Hepatocyte (in vitro differentiated cells): Measurements from ENCODE around the gene DGKA. TPM values are rescaled to one million over a fixed set of nuclear protein-coding genes. Genes with fewer than 3 reads are reported as not detected.

Source experiments
- DNase-seq: peaks from one replicate; pipeline ENCODE4 v3.0.0-alpha.2; 2016; ENCODE audit warnings: low spot score
- H2AFZ ChIP-seq: fragments of 200-600 bp; sonication (generic); 2 replicates; pipeline ENCODE4 v1.6.0; 2016; ENCODE audit warnings: antibody characterized with exemption, mild to moderate bottlenecking
- H3K27ac ChIP-seq: fragments of 200-600 bp; sonication (generic); 2 replicates; pipeline ENCODE4 v1.5.1; 2016; ENCODE audit warnings: mild to moderate bottlenecking
- H3K27me3 ChIP-seq: fragments of 200-600 bp; sonication (generic); 2 replicates; pipeline ENCODE4 v1.6.1; 2016
- H3K36me3 ChIP-seq: fragments of 200-600 bp; sonication (generic); replicated peaks from 2 replicates; pipeline ENCODE4 v1.5.1; 2016; ENCODE audit warnings: low read depth; ENCODE audit not compliant: insufficient read depth
- H3K4me1 ChIP-seq: fragments of 200-600 bp; sonication (generic); 2 replicates; pipeline ENCODE4 v1.5.1; 2016; ENCODE audit warnings: mild to moderate bottlenecking, moderate library complexity; ENCODE audit not compliant: insufficient read depth
- H3K4me2 ChIP-seq: fragments of 200-600 bp; sonication (generic); 2 replicates; pipeline ENCODE4 v1.6.0; 2016
- H3K4me3 ChIP-seq: fragments of 200-600 bp; sonication (generic); 2 replicates; pipeline ENCODE4 v1.5.1; 2016; ENCODE audit warnings: mild to moderate bottlenecking
- H3K79me2 ChIP-seq: fragments of 200-600 bp; sonication (generic); 2 replicates; pipeline ENCODE4 v1.6.0; 2017; ENCODE audit warnings: mild to moderate bottlenecking
- H3K9me2 ChIP-seq: fragments of 200-600 bp; sonication (generic); replicated peaks from 2 replicates; pipeline ENCODE4 v1.6.0; 2017; ENCODE audit warnings: mild to moderate bottlenecking; ENCODE audit not compliant: insufficient read depth
- H3K9me3 ChIP-seq: fragments of 200-600 bp; sonication (generic); 2 replicates; pipeline ENCODE4 v1.5.1; 2016; ENCODE audit warnings: low read depth, mild to moderate bottlenecking
- H4K20me1 ChIP-seq: fragments of 200-600 bp; sonication (generic); 2 replicates; pipeline ENCODE4 v1.6.0; 2016; ENCODE audit warnings: mild to moderate bottlenecking; ENCODE audit not compliant: insufficient read depth, poor library complexity, severe bottlenecking
- CTCF ChIP-seq: fragments of 200-600 bp; sonication (generic); IDR thresholded peaks from 2 replicates; pipeline ENCODE4 v1.5.1; 2016; ENCODE audit warnings: antibody characterized with exemption, mild to moderate bottlenecking; ENCODE audit not compliant: poor library complexity
- EZH2 ChIP-seq: fragments of 200-600 bp; sonication (generic); IDR thresholded peaks from 2 replicates; pipeline ENCODE4 v1.6.1; 2016; ENCODE audit warnings: antibody characterized with exemption, mild to moderate bottlenecking, borderline replicate concordance
- EZH2phosphoT487 ChIP-seq: fragments of 200-600 bp; sonication (generic); IDR thresholded peaks from one replicate; pipeline ENCODE4 v1.6.1; 2018; ENCODE audit warnings: antibody characterized with exemption, mild to moderate bottlenecking, low read depth, moderate library complexity; ENCODE audit not compliant: unreplicated experiment, severe bottlenecking
- WGBS: methylation state at CpG from one replicate; pipeline ENCODE4 v1.1.6; 2016; ENCODE audit warnings: low lambda C conversion rate; ENCODE audit errors: missing lambda C conversion rate; 5-methylcytosine and 5-hydroxymethylcytosine counted together
- polyA plus RNA-seq: library from polyadenylated mRNA; unstranded; fragments of >200 nt; fragmentation: Nextera tagmentation; extraction: Ambion mirVana; gene quantifications from 2 replicates; pipeline ENCODE4 v1.2.1, GENCODE V29; 2016
- total RNA-seq: library from RNA; depleted of rRNA; stranded (reverse); fragments of >200 nt; gene quantifications from 2 replicates; pipeline ENCODE4 v1.2.3, GENCODE V29; 2014

DGKA gene
- total and polyA plus RNA-seq, 2 experiments from 2014 or later: 25.3 to 25.9 TPM

- no peaks in the 10 kb centered on the region for H3K9me3 ChIP-seq
- no peaks in the 10 kb centered on the region for H3K79me2 ChIP-seq
- no peak overlapping the region for H3K4me3 ChIP-seq
- TF ChIP-seq EZH2phosphoT487 (no peak), CTCF (peak; percentile 39)
- H4K20me1 ChIP-seq: no peaks in the 10 kb centered on the region
- H2AFZ ChIP-seq: no peak overlapping the region
- peak overlapping the region; percentile 38 for H3K27ac ChIP-seq
- H3K4me2 ChIP-seq: peak overlapping the region; percentile 12
- H3K4me1 ChIP-seq: peaks cover 18% of the 10 kb centered on the region
- no peaks in the 10 kb centered on the region for H3K27me3 ChIP-seq
- WGBS: 81% methylated on average over 6 of the region's 6 CpGs
- H3K9me2 ChIP-seq: no peaks in the 10 kb centered on the region
- H3K36me3 ChIP-seq: no peaks in the 10 kb centered on the region
- DNase-seq: peak; percentile 84
Measured at GRCh38 chr12:55955800-55956508, 25.0 kb downstream of the DGKA start.

- DNase-seq: no peak
- no peak overlapping the region for H2AFZ ChIP-seq
- H3K4me3 ChIP-seq: no peak overlapping the region
- WGBS: 95% methylated on average over 5 of the region's 5 CpGs
- TF ChIP-seq EZH2phosphoT487 (no peak), CTCF (no peak), EZH2 (no peak)
- no peaks in the 10 kb centered on the region for H4K20me1 ChIP-seq
- H3K9me2 ChIP-seq: no peaks in the 10 kb centered on the region
- no peak overlapping the region for H3K4me2 ChIP-seq
- no peaks in the 10 kb centered on the region for H3K36me3 ChIP-seq
- no peaks in the 10 kb centered on the region for H3K27me3 ChIP-seq
- H3K9me3 ChIP-seq: no peaks in the 10 kb centered on the region
- H3K4me1 ChIP-seq: peaks cover 18% of the 10 kb centered on the region
- H3K79me2 ChIP-seq: no peaks in the 10 kb centered on the region
- no peak overlapping the region for H3K27ac ChIP-seq
Measured at GRCh38 chr12:55957106-55957859, 26.3 kb downstream of the DGKA start.

- DNase-seq: no peak
- Histone ChIP-seq H3K79me2 (peaks cover 21% of the 10 kb centered on the region), H3K36me3 (no peaks in the 10 kb centered on the region), H4K20me1 (no peaks in the 10 kb centered on the region), H3K9me3 (no peaks in the 10 kb centered on the region), H3K27me3 (no peaks in the 10 kb centered on the region), H3K4me3 (no peak overlapping the region), H3K4me2 (no peak overlapping the region), H3K9me2 (no peaks in the 10 kb centered on the region), H2AFZ (no peak overlapping the region), H3K4me1 (peaks cover 22% of the 10 kb centered on the region), H3K27ac (no peak overlapping the region)
- WGBS: 92% methylated on average over 2 of the region's 2 CpGs
- TF ChIP-seq EZH2 (no peak), CTCF (no peak)
Measured at GRCh38 chr12:55963760-55964159, 32.8 kb downstream of the DGKA start.
